Activated B cell treated with CpG ODN at 0.5 μM for 24 hours (primary cell): Measurements from ENCODE around the gene RNPEP. TPM values are rescaled to one million over a fixed set of nuclear protein-coding genes. Genes with fewer than 3 reads are reported as not detected.

Experiments
- ATAC-seq: fragments of 200-7000 bp; cut with Tn5 transposase; one replicate; pipeline ENCODE4 v1.10.0; 2021; ENCODE audit warnings: low read depth, mild to moderate bottlenecking, moderate library complexity
- CTCF ChIA-PET: fragments of 350-600 bp; sonication (Branson Sonifier 250); formaldehyde crosslinking; loops from one replicate; lab custom pipeline; 2021; ENCODE audit warnings: antibody characterized with exemption; lab: Charles Lee
- POLR2A ChIA-PET: fragments of 350-600 bp; sonication (Branson Sonifier 250); formaldehyde crosslinking; loops from one replicate; lab custom pipeline; 2021; ENCODE audit warnings: antibody characterized with exemption; lab: Charles Lee
- DNase-seq: peaks from one replicate; pipeline ENCODE4 v3.0.0; 2022
- H3K27ac Mint-ChIP-seq: one replicate; pipeline ENCODE4 v1.8.0; 2020; ENCODE audit warnings: mixed read lengths
- H3K27me3 Mint-ChIP-seq: one replicate; pipeline ENCODE4 v1.8.0; 2021; ENCODE audit warnings: mixed read lengths
- H3K36me3 Mint-ChIP-seq: one replicate; pipeline ENCODE4 v1.8.0; 2021; ENCODE audit warnings: low read depth, mixed read lengths
- H3K4me1 Mint-ChIP-seq: one replicate; pipeline ENCODE4 v1.8.0; 2021; ENCODE audit warnings: mixed read lengths
- H3K4me3 Mint-ChIP-seq: one replicate; pipeline ENCODE4 v1.8.0; 2020; ENCODE audit warnings: mild to moderate bottlenecking, mixed read lengths
- H3K9me3 Mint-ChIP-seq: one replicate; pipeline ENCODE4 v1.8.0; 2020; ENCODE audit warnings: mixed read lengths
- CTCF ChIP-seq: fragments of 200-600 bp; IDR thresholded peaks from one replicate; pipeline ENCODE4 v1.8.0; 2022; ENCODE audit warnings: antibody characterized with exemption, mild to moderate bottlenecking
- intact Hi-C: fragments of 100-400 bp; cut with micrococcal nuclease; formaldehyde crosslinking; loops from one replicate; pipeline ENCODE4 v1.15.1; 2024
- total RNA-seq: library from RNA; stranded (reverse); gene quantifications from 2 replicates; pipeline ENCODE4 v1.2.3, GENCODE V29; 2022

Gene RNPEP
- total RNA-seq, 1 donor from 2014 or later = 37.3 TPM

- Mint-ChIP-seq H3K4me3 (no peak overlapping the region), H3K9me3 (no peaks in the 10 kb centered on the region), H3K27me3 (no peaks in the 10 kb centered on the region), H3K4me1 (no peaks in the 10 kb centered on the region), H3K36me3 (peaks cover 62% of the 10 kb centered on the region), H3K27ac (no peak overlapping the region)
- intact Hi-C loops = no loop called here
- ChIA-PET CTCF (interaction anchor here (0.7 to 2.4 kb wide), 2 partner anchors 72 to 91 kb away, joined by 3 to 6 read pairs; no protein-coding TSS in a partner anchor), POLR2A (interaction anchor here (0.6 to 1.0 kb wide), 2 partner anchors 13 to 92 kb away, joined by 3 to 4 read pairs; partner anchors contain the start of gene TIMM17A)
- no peak for TF ChIP-seq CTCF
- no peak for ATAC-seq
- no peak for DNase-seq
Observed at GRCh38 chr1:201968202-201968925, 14.1 kb upstream of the RNPEP start.

- no peak for ATAC-seq
- no peaks in the 10 kb centered on the region for H3K9me3 Mint-ChIP-seq
- CTCF ChIA-PET = interaction anchor here (2.4 kb wide), 1 partner anchor 75 kb away, joined by 6 read pairs; no protein-coding TSS in a partner anchor
- intact Hi-C loops = no loop called here
- no peak for TF ChIP-seq CTCF
- H3K36me3 Mint-ChIP-seq = peaks cover 49% of the 10 kb centered on the region
- H3K4me3 Mint-ChIP-seq = no peak overlapping the region
- no peak overlapping the region for H3K27ac Mint-ChIP-seq
- no peaks in the 10 kb centered on the region for H3K4me1 Mint-ChIP-seq
- POLR2A ChIA-PET = no interaction called here
- H3K27me3 Mint-ChIP-seq = no peaks in the 10 kb centered on the region
- DNase-seq = no peak
Observed at GRCh38 chr1:201970334-201971159, 11.9 kb upstream of the RNPEP start.

GRCh38 chr1:201982082-201982622, 296 bp upstream of the RNPEP start:
- CTCF ChIA-PET = interaction anchor here (0.6 kb wide), 1 partner anchor 738 kb away, joined by 3 read pairs; no protein-coding TSS in a partner anchor
- POLR2A ChIA-PET = interaction anchor here (0.8 to 2.3 kb wide), 5 partner anchors 10 to 161 kb away, joined by 3 to 16 read pairs (median 3); partner anchors contain the start of gene TIMM17A
- Mint-ChIP-seq H3K27me3 (peaks cover 2% of the 10 kb centered on the region), H3K4me3 (peak overlapping the region; percentile 94), H3K27ac (peak overlapping the region; percentile 79), H3K9me3 (no peaks in the 10 kb centered on the region), H3K4me1 (peaks cover 19% of the 10 kb centered on the region), H3K36me3 (peaks cover 7% of the 10 kb centered on the region)
- intact Hi-C loops = no loop called here
- DNase-seq (peak; percentile 75), ATAC-seq (no peak)
- TF ChIP-seq CTCF = no peak

- POLR2A ChIA-PET = interaction anchor here (0.5 to 2.3 kb wide), 4 partner anchors 11 to 1044 kb away, joined by 3 to 16 read pairs (median 4); partner anchors contain the start of genes KLHL12 and TIMM17A
- peaks cover 8% of the 10 kb centered on the region for H3K36me3 Mint-ChIP-seq
- H3K27me3 Mint-ChIP-seq = no peaks in the 10 kb centered on the region
- CTCF ChIA-PET = interaction anchor here (1.4 kb wide), 1 partner anchor 10 kb away, joined by 3 read pairs; no protein-coding TSS in a partner anchor
- ATAC-seq = no peak
- no peak for DNase-seq
- intact Hi-C loops = loop anchor here (1.0 kb wide), 1 partner anchor 28 kb away; the partner anchor contains the start of gene TIMM17A
- H3K4me3 Mint-ChIP-seq = peak overlapping the region; percentile 90
- H3K4me1 Mint-ChIP-seq = peaks cover 19% of the 10 kb centered on the region
- TF ChIP-seq CTCF = no peak
- no peaks in the 10 kb centered on the region for H3K9me3 Mint-ChIP-seq
- peak overlapping the region; percentile 81 for H3K27ac Mint-ChIP-seq
Observed at GRCh38 chr1:201983380-201983805, 945 bp downstream of the RNPEP start.
